MCF 10A (cell line): ENCODE measurements around the gene SF3B3. TPM values are rescaled to one million over a fixed set of nuclear protein-coding genes. Genes with fewer than 3 reads are reported as not detected.
A peak's percentile ranks its signal among the peaks of the same experiment; 100 is the strongest.

ENCODE experiments used
- BruUV-seq: library from RNA; stranded (reverse); fragments of 400-500 nt; replicated peaks from 2 replicates; lab custom pipeline; 2021; lab: Mats Ljungman, UMichigan
- CTCF ChIA-PET: fragments of 300-600 bp; sonication (Branson Sonifier 250); formaldehyde crosslinking; extraction: SDS; loops from one replicate; lab custom pipeline; 2021; ENCODE audit warnings: antibody characterized with exemption, inconsistent platforms; lab: Yijun Ruan, JAX
- POLR2A ChIA-PET: fragments of 300-600, 350-650 bp; sonication (Branson Sonifier 250); formaldehyde crosslinking; extraction: SDS; loops from one replicate; lab custom pipeline; 2020; ENCODE audit warnings: antibody characterized with exemption, inconsistent platforms; lab: Yijun Ruan, JAX
- DNase-seq: peaks from one replicate; pipeline ENCODE4 v3.0.0-alpha.2; 2018; ENCODE audit not compliant: unreplicated experiment
- H3K27ac Mint-ChIP-seq: one replicate; pipeline ENCODE4 v1.8.0; 2022; ENCODE audit warnings: mild to moderate bottlenecking, low read depth, mixed read lengths; ENCODE audit not compliant: unreplicated experiment
- H3K27me3 Mint-ChIP-seq: one replicate; pipeline ENCODE4 v1.8.0; 2022; ENCODE audit warnings: mixed read lengths; ENCODE audit not compliant: insufficient read depth, unreplicated experiment
- H3K36me3 Mint-ChIP-seq: one replicate; pipeline ENCODE4 v1.8.0; 2022; ENCODE audit warnings: mild to moderate bottlenecking, moderate library complexity, mixed read lengths; ENCODE audit not compliant: insufficient read depth, unreplicated experiment
- H3K4me1 Mint-ChIP-seq: one replicate; pipeline ENCODE4 v1.8.0; 2022; ENCODE audit warnings: mixed read lengths; ENCODE audit not compliant: insufficient read depth, unreplicated experiment
- H3K4me3 Mint-ChIP-seq: one replicate; pipeline ENCODE4 v1.8.0; 2022; ENCODE audit warnings: mild to moderate bottlenecking, moderate library complexity, mixed read lengths; ENCODE audit not compliant: unreplicated experiment
- H3K9me3 Mint-ChIP-seq: one replicate; pipeline ENCODE4 v1.8.0; 2022; ENCODE audit warnings: mixed read lengths; ENCODE audit not compliant: unreplicated experiment
- CTCF ChIP-seq: fragments of 200-600 bp; IDR thresholded peaks from one replicate; pipeline ENCODE4 v1.8.0; 2022; ENCODE audit warnings: antibody characterized with exemption, mild to moderate bottlenecking; ENCODE audit not compliant: unreplicated experiment
- intact Hi-C: fragments of 100-400 bp; cut with micrococcal nuclease; formaldehyde crosslinking; loops from 2 replicates; pipeline ENCODE4 v1.14.1; 2022
- total RNA-seq: library from RNA; stranded (reverse); gene quantifications from 2 replicates; pipeline ENCODE4 v1.2.3, GENCODE V29; 2022

Gene SF3B3
- total RNA-seq, 1 experiment from 2014 or later: 309 TPM

- CTCF ChIA-PET: interaction anchor here (0.5 to 1.8 kb wide), 2 partner anchors 77 to 183 kb away, joined by 4 to 13 read pairs; no protein-coding TSS in a partner anchor
- no peaks in the 10 kb centered on the region for H3K27me3 Mint-ChIP-seq
- peaks cover 32% of the 10 kb centered on the region for H3K4me1 Mint-ChIP-seq
- DNase-seq: peak; percentile 86
- H3K27ac Mint-ChIP-seq: peak overlapping the region; percentile 83
- BruUV-seq: no TSS peak
- peaks cover 54% of the 10 kb centered on the region for H3K36me3 Mint-ChIP-seq
- POLR2A ChIA-PET: interaction anchor here (0.5 to 1.8 kb wide), 7 partner anchors 10 to 77 kb away, joined by 3 to 7 read pairs (median 5); no protein-coding TSS in a partner anchor
- TF ChIP-seq CTCF: no peak
- intact Hi-C loops: loop anchor here (5.0 kb wide), 1 partner anchor 75 kb away; no protein-coding TSS in a partner anchor
- no peaks in the 10 kb centered on the region for H3K9me3 Mint-ChIP-seq
- H3K4me3 Mint-ChIP-seq: peak overlapping the region; percentile 10
Measured at GRCh38 chr16:70577256-70577698, 53.7 kb downstream of the SF3B3 start.

GRCh38 chr16:70578035-70578434 lies 54.4 kb downstream of the SF3B3 start:
- peaks cover 26% of the 10 kb centered on the region for H3K4me1 Mint-ChIP-seq

GRCh38 chr16:70579248-70579647 lies 55.6 kb downstream of the SF3B3 start:
- no peak overlapping the region for H3K4me3 Mint-ChIP-seq
- H3K27ac Mint-ChIP-seq: no peak overlapping the region
- ChIA-PET POLR2A (interaction anchor here (0.7 to 2.4 kb wide), 3 partner anchors 9 to 454 kb away, joined by 3 to 7 read pairs (median 7); no protein-coding TSS in a partner anchor), CTCF (interaction anchor here (1.0 to 2.3 kb wide), 3 partner anchors 25 to 190 kb away, joined by 3 to 10 read pairs (median 4); no protein-coding TSS in a partner anchor)
- H3K4me1 Mint-ChIP-seq: peaks cover 16% of the 10 kb centered on the region
- peaks cover 34% of the 10 kb centered on the region for H3K36me3 Mint-ChIP-seq
- H3K9me3 Mint-ChIP-seq: no peaks in the 10 kb centered on the region
- TF ChIP-seq CTCF: no peak
- intact Hi-C loops: loop anchor here (5.0 kb wide), 1 partner anchor 73 kb away; no protein-coding TSS in a partner anchor
- H3K27me3 Mint-ChIP-seq: no peaks in the 10 kb centered on the region
- BruUV-seq: no TSS peak
- no peak for DNase-seq

More at GRCh38 chr16:70578035-70578434, 54.4 kb downstream of the SF3B3 start:
- TF ChIP-seq CTCF: no peak
- intact Hi-C loops: loop anchor here (5.0 kb wide), 1 partner anchor 74 kb away; no protein-coding TSS in a partner anchor
- DNase-seq: no peak
- H3K4me3 Mint-ChIP-seq: no peak overlapping the region
- CTCF ChIA-PET: interaction anchor here (0.6 to 2.3 kb wide), 2 partner anchors 11 to 76 kb away, joined by 7 to 10 read pairs; no protein-coding TSS in a partner anchor
- peaks cover 46% of the 10 kb centered on the region for H3K36me3 Mint-ChIP-seq
- no TSS peak for BruUV-seq
- H3K9me3 Mint-ChIP-seq: no peaks in the 10 kb centered on the region
- no peaks in the 10 kb centered on the region for H3K27me3 Mint-ChIP-seq
- H3K27ac Mint-ChIP-seq: peak overlapping the region; percentile 83
- POLR2A ChIA-PET: interaction anchor here (1.4 kb wide), 1 partner anchor 10 kb away, joined by 7 read pairs; no protein-coding TSS in a partner anchor
